HepG2 (cell line): ENCODE data around the gene RAPGEFL1. TPM values are rescaled to one million over a fixed set of nuclear protein-coding genes. Genes with fewer than 3 reads are reported as not detected.

ENCODE experiments used
- CHD2 ChIP-seq: IDR thresholded peaks from 2 replicates; pipeline ENCODE4 v1.6.1; 2011; ENCODE audit warnings: low read depth, low read length, improper control_type of control experiment
- HDAC6 ChIP-seq: fragments of 200-600 bp; sonication (generic); IDR thresholded peaks from 2 replicates; pipeline ENCODE4 v1.7.0; 2017; ENCODE audit warnings: mild to moderate bottlenecking, antibody characterized with exemption, low read length, low read depth
- MYNN ChIP-seq: sonication (generic); formaldehyde crosslinking; IDR thresholded peaks from 2 replicates; pipeline ENCODE4 v1.4.0; 2020; ENCODE audit warnings: mild to moderate bottlenecking, low read depth, missing genetic modification reagents
- NFIB ChIP-seq: sonication (generic); formaldehyde crosslinking; IDR thresholded peaks from 2 replicates; pipeline ENCODE4 v1.9.0; 2021; ENCODE audit warnings: missing genetic modification reagents, mild to moderate bottlenecking, borderline replicate concordance
- NFKB2 ChIP-seq: sonication (generic); formaldehyde crosslinking; IDR thresholded peaks from 2 replicates; pipeline ENCODE4 v1.4.0; 2020; ENCODE audit warnings: missing genetic modification reagents, borderline replicate concordance
- PCBP2 ChIP-seq: fragments of 200-400 bp; formaldehyde crosslinking; optimal IDR thresholded peaks from 2 replicates; pipeline ENCODE3; 2018; ENCODE audit warnings: low read length, low read depth; ENCODE audit not compliant: poor library complexity, severe bottlenecking
- REXO4 ChIP-seq: sonication (generic); formaldehyde crosslinking; IDR thresholded peaks from 2 replicates; pipeline ENCODE4 v1.8.0; 2022; ENCODE audit warnings: missing genetic modification reagents, mild to moderate bottlenecking, borderline replicate concordance
- RFXANK ChIP-seq: IDR thresholded peaks from 2 replicates; pipeline ENCODE4 v1.6.1; 2016
- TARDBP ChIP-seq: sonication (generic); formaldehyde crosslinking; IDR thresholded peaks from 2 replicates; pipeline ENCODE4 v1.8.0; 2022; ENCODE audit warnings: mild to moderate bottlenecking, missing genetic modification reagents
- THYN1 ChIP-seq: sonication (generic); formaldehyde crosslinking; IDR thresholded peaks from 2 replicates; pipeline ENCODE4 v1.8.1; 2023; ENCODE audit warnings: low read depth, mild to moderate bottlenecking, moderate library complexity, missing genetic modification reagents, borderline replicate concordance
- ZMAT3 ChIP-seq: sonication (generic); formaldehyde crosslinking; conservative IDR thresholded peaks from 2 replicates; pipeline ENCODE4 v1.7.0; 2021; ENCODE audit warnings: missing genetic modification reagents
- ZNF230 ChIP-seq: sonication (generic); formaldehyde crosslinking; IDR thresholded peaks from 2 replicates; pipeline ENCODE4 v1.4.0; 2020; ENCODE audit warnings: mild to moderate bottlenecking, missing genetic modification reagents
- ZNF263 ChIP-seq: sonication (generic); formaldehyde crosslinking; IDR thresholded peaks from 2 replicates; pipeline ENCODE4 v1.4.0; 2020; ENCODE audit warnings: missing genetic modification reagents
- ZNF761 ChIP-seq: sonication (generic); formaldehyde crosslinking; conservative IDR thresholded peaks from 2 replicates; pipeline ENCODE4 v1.4.0; 2020; ENCODE audit warnings: mild to moderate bottlenecking, missing genetic modification reagents
- polyA plus RNA-seq, 8 experiments: library from polyadenylated mRNA; depleted of rRNA in 3 of 8; stranded (reverse) in 7 of 8; unstranded in 1 of 8; fragments of >200 nt; fragmentation: Illumina TruSeq in 4 of 8; extraction: Trizol in 4 of 8; gene quantifications; 2 replicates each; pipeline versions ENCODE4 v1.2.1 to v1.2.3, GENCODE V29; 2011 to 2016; ENCODE audit warnings: low read depth in 4 of 8, missing spikeins in 1 of 8, mixed read lengths in 1 of 8; ENCODE audit not compliant: insufficient read depth in 1 of 8
- total RNA-seq, 5 experiments: library from RNA; depleted of rRNA; stranded (reverse); fragments of >200 nt; fragmentation: Illumina TruSeq; extraction: Trizol; gene quantifications; 2 replicates each; pipeline ENCODE4 v1.2.3, GENCODE V29; 2016; ENCODE audit warnings: low read depth in 1 of 5
- TF ChIP-seq, protein P1 (sequence below): sonication (generic); formaldehyde crosslinking; IDR thresholded peaks from 2 replicates; pipeline ENCODE4 v1.4.0; 2020; ENCODE audit warnings: missing genetic modification reagents, borderline replicate concordance
- TF ChIP-seq, protein P2 (sequence below): sonication (generic); formaldehyde crosslinking; IDR thresholded peaks from 2 replicates; pipeline ENCODE4; 2020; ENCODE audit warnings: missing genetic modification reagents, mild to moderate bottlenecking, borderline replicate concordance
- TF ChIP-seq, protein P3 (sequence below): sonication (generic); formaldehyde crosslinking; IDR thresholded peaks from 2 replicates; pipeline ENCODE4 v1.5.0; 2020; ENCODE audit warnings: missing genetic modification reagents, mild to moderate bottlenecking, borderline replicate concordance
- TF ChIP-seq, protein P4 (sequence below): sonication (generic); formaldehyde crosslinking; conservative IDR thresholded peaks from 2 replicates; pipeline ENCODE4 v1.8.0; 2022; ENCODE audit warnings: missing genetic modification reagents
- TF ChIP-seq, protein P5 (sequence below): sonication (generic); formaldehyde crosslinking; IDR thresholded peaks from 2 replicates; pipeline ENCODE4 v1.5.1; 2020; ENCODE audit warnings: missing genetic modification reagents, mild to moderate bottlenecking, borderline replicate concordance

Gene RAPGEFL1
- total and polyA plus RNA-seq, 2 of the 13 experiments (the other 11 are each of a cell fraction or from before 2014, with no cell fraction given): 4.5 to 7.8 TPM

DNA sequence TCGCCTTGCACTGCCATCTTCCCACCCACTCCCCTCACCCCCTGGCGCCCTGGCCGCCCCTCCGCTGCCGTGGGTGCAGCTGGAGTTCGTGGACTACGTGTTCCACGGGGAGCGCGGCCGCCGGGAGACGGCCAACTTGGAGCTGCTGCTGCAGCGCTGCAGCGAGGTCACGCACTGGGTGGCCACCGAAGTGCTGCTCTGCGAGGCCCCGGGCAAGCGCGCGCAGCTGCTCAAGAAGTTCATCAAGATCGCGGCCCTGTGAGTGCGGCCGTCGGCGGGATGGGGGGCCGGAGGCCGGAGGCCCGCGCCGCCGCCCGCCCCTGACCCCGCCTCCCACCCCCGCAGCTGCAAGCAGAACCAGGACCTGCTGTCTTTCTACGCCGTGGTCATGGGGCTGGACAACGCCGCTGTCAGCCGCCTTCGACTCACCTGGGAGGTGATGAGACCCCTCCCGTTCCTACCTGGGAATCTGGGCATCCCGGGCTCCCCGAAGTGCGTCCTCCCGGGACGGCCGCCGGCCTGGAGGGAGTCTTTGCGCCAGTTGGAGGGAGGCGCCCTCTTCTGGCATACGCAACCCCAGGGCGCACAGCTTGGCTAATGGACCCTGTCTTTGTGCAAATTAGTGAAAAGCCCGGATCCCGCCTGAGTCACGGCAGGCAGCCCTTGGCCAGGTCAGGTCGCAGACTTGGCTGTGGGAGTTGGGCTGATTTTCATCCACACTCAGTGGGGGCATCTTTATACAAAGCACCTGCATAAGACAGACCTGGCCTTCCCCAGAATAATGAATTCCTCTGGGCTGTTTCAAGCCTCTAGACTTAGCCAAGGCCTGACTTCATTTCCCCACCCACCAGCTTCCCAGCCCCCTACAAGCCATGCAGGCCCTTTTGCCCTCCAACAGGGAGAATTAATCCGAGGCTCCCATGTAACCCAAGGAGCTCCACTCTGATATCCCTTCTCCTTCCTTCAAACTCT is 14.3 kb downstream of the RAPGEFL1 start (continued):
- TF ChIP-seq THYN1 (CRISPR knock-in tag) (no peak), NFIB (no peak), ZNF230 (CRISPR knock-in tag) (no peak), PCBP2 (no peak), MYNN (CRISPR knock-in tag) (no peak), TARDBP (CRISPR knock-in tag) (0 out of 2 replicates have a peak, but pooled peaks have one; percentile 56), ZMAT3 (CRISPR knock-in tag) (peak; percentile 57), HDAC6 (no peak), NFKB2 (CRISPR knock-in tag) (0 out of 2 replicates have a peak, but pooled peaks have one; percentile 58), REXO4 (CRISPR knock-in tag) (no peak), RFXANK (CRISPR knock-in tag) (no peak), ZNF761 (0 out of 2 replicates have a peak, but pooled peaks have one; percentile 46), CHD2 (no peak), ZNF263 (peak; percentile 79; the same call in 1 of the 2 replicates)
- TF ChIP-seq, protein P1, sequence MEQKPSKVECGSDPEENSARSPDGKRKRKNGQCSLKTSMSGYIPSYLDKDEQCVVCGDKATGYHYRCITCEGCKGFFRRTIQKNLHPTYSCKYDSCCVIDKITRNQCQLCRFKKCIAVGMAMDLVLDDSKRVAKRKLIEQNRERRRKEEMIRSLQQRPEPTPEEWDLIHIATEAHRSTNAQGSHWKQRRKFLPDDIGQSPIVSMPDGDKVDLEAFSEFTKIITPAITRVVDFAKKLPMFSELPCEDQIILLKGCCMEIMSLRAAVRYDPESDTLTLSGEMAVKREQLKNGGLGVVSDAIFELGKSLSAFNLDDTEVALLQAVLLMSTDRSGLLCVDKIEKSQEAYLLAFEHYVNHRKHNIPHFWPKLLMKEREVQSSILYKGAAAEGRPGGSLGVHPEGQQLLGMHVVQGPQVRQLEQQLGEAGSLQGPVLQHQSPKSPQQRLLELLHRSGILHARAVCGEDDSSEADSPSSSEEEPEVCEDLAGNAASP (CRISPR knock-in tag): no peak
- TF ChIP-seq, protein P2, sequence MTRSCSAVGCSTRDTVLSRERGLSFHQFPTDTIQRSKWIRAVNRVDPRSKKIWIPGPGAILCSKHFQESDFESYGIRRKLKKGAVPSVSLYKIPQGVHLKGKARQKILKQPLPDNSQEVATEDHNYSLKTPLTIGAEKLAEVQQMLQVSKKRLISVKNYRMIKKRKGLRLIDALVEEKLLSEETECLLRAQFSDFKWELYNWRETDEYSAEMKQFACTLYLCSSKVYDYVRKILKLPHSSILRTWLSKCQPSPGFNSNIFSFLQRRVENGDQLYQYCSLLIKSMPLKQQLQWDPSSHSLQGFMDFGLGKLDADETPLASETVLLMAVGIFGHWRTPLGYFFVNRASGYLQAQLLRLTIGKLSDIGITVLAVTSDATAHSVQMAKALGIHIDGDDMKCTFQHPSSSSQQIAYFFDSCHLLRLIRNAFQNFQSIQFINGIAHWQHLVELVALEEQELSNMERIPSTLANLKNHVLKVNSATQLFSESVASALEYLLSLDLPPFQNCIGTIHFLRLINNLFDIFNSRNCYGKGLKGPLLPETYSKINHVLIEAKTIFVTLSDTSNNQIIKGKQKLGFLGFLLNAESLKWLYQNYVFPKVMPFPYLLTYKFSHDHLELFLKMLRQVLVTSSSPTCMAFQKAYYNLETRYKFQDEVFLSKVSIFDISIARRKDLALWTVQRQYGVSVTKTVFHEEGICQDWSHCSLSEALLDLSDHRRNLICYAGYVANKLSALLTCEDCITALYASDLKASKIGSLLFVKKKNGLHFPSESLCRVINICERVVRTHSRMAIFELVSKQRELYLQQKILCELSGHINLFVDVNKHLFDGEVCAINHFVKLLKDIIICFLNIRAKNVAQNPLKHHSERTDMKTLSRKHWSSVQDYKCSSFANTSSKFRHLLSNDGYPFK (CRISPR knock-in tag): peak; percentile 63; the same call in 1 of the 2 replicates
- TF ChIP-seq, protein P3, sequence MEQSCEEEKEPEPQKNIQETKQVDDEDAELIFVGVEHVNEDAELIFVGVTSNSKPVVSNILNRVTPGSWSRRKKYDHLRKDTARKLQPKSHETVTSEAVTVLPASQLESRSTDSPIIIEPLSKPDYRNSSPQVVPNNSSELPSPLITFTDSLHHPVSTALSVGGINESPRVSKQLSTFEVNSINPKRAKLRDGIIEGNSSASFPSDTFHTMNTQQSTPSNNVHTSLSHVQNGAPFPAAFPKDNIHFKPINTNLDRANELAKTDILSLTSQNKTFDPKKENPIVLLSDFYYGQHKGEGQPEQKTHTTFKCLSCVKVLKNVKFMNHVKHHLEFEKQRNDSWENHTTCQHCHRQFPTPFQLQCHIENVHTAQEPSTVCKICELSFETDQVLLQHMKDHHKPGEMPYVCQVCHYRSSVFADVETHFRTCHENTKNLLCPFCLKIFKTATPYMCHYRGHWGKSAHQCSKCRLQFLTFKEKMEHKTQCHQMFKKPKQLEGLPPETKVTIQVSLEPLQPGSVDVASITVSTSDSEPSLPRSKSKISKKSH: no peak
- TF ChIP-seq, protein P4, sequence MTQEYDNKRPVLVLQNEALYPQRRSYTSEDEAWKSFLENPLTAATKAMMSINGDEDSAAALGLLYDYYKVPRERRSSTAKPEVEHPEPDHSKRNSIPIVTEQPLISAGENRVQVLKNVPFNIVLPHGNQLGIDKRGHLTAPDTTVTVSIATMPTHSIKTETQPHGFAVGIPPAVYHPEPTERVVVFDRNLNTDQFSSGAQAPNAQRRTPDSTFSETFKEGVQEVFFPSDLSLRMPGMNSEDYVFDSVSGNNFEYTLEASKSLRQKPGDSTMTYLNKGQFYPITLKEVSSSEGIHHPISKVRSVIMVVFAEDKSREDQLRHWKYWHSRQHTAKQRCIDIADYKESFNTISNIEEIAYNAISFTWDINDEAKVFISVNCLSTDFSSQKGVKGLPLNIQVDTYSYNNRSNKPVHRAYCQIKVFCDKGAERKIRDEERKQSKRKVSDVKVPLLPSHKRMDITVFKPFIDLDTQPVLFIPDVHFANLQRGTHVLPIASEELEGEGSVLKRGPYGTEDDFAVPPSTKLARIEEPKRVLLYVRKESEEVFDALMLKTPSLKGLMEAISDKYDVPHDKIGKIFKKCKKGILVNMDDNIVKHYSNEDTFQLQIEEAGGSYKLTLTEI (CRISPR knock-in tag): no peak
- TF ChIP-seq, protein P5, sequence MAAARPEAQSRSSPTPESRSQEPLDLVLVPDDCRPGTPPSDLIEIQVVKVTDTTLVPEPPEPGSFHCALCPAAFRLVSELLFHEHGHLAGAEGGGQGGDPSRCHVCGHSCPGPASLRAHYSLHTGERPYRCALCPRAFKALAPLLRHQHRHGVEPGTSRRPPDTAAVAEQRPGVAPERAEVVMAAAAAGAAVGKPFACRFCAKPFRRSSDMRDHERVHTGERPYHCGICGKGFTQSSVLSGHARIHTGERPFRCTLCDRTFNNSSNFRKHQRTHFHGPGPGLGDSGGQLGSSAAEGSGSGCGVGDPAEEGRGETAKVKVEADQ: no peak
